ENCODE measurements around the gene CACNA2D2. TPM values are rescaled to one million over a fixed set of nuclear protein-coding genes. Genes with fewer than 3 reads are reported as not detected.

The CACNA2D2 gene
- polyA plus RNA-seq, 2 donors, result 0.28 to 0.31 TPM

DNA sequence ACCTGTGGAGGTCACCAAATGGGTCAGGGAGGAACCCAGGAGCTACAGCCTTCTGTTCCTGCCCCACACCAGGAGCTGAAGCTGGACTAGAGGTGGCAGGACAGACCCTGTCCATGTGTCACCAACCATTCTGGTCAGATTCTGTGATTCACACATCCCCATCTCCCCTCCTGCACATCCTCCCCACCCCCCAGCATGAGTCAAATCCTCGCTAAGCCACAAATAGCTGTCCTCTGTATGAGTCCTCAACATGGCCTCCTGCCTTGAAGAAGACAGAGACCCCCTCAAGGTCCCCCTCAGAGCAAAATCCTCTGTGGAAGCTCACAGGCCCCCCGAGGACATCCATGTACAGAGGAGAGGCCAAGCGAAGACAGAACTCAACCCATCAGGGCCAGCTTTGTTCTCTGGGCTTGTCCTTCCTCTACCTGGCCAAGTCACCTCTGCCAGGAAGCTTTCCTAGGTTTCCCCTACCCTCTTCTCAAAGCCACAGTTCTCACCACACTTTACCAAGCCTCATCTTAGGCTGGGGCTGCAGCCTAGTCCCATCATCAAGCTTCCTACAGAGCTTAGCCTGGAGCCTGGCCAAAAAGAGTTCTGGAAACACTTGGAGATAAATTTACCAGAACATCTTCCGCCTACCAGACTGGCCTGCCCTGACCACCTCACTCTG, 17.1 kb downstream of the CACNA2D2 start:
- no peaks in the 10 kb centered on the region for H3K27me3 ChIP-seq (ENCODE audit: control insufficient read depth in 1 of 2, insufficient read depth in 2 of 2, low read length in 2 of 2)
- 85 to 91% methylated on average over 4 of the region's 4 CpGs for WGBS, 2 donors
- H3K9me3 ChIP-seq (ENCODE audit: control insufficient read depth in 2 of 2, insufficient read depth in 1 of 2, low read depth in 1 of 2, low read length in 1 of 2), result no peaks in the 10 kb centered on the region
- H3K4me3 ChIP-seq (ENCODE audit: low read depth in 1 of 2, low read length in 2 of 2), result no peak overlapping the region
- no peak overlapping the region for H3K27ac ChIP-seq (ENCODE audit: low read depth in 2 of 2, low read length in 1 of 2)
- H3K4me1 ChIP-seq (ENCODE audit: control insufficient read depth in 2 of 2, insufficient read depth in 2 of 2, low read length in 1 of 2), result no peaks in the 10 kb centered on the region
- H3K36me3 ChIP-seq (ENCODE audit: control insufficient read depth in 2 of 2, insufficient read depth in 2 of 2, low read length in 1 of 2), result no peaks in the 10 kb centered on the region

DNA sequence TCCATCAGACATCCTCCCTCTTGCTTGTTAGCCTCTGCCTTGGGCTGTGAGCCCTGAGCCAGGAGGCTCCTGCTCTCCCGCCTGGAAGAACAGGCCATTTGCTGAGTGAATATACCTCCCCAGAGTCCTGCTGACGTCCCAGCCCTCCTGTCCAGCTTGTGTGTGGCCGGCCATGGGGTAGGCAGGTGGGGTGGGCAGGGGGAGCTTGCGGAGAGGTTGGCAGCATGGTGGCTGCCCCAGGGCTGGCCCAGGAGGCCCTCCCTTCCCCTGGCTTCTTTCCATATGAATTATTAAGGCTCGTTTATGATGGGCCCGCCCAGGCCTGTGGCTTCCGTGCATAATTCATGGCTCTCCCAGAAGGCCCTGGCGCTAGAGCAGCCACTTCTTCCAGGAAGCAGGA, 18.7 kb downstream of the CACNA2D2 start:
- no peaks in the 10 kb centered on the region for H3K9me3 ChIP-seq (ENCODE audit: control insufficient read depth in 2 of 2, insufficient read depth in 1 of 2, low read depth in 1 of 2, low read length in 1 of 2)
- H3K27me3 ChIP-seq (ENCODE audit: control insufficient read depth in 1 of 2, insufficient read depth in 2 of 2, low read length in 2 of 2), result no peaks in the 10 kb centered on the region
- H3K36me3 ChIP-seq (ENCODE audit: control insufficient read depth in 2 of 2, insufficient read depth in 2 of 2, low read length in 1 of 2), result no peaks in the 10 kb centered on the region
- H3K4me3 ChIP-seq (ENCODE audit: low read depth in 1 of 2, low read length in 2 of 2), result no peak overlapping the region
- H3K27ac ChIP-seq (ENCODE audit: low read depth in 2 of 2, low read length in 1 of 2), result no peak overlapping the region
- WGBS, 2 donors, result 56 to 60% methylated on average over 8 of the region's 8 CpGs
- no peaks in the 10 kb centered on the region for H3K4me1 ChIP-seq (ENCODE audit: control insufficient read depth in 2 of 2, insufficient read depth in 2 of 2, low read length in 1 of 2)

DNA sequence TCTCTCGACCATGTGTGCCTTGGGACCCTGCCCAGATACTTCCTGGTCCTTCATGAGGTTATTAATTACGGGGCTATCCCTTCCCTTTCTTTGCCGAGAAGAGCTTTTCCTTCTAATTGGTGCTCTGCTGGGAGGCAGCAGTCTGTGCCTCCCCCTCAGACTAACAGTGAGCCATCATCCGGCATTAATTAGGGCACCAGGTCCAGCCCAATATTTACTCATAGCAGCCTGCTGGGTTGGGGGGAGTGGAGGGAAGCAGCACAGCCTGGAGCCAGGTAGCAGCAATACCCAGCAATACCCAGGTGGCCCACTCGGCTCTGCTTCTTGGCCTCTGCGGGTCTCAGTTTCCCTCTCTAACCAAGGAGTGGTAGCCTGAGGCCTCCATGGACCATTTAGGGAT, 20.1 kb downstream of the CACNA2D2 start:
- 72 to 74% methylated on average over 6 of the region's 6 CpGs for WGBS, 2 donors
- no peaks in the 10 kb centered on the region for H3K4me1 ChIP-seq (ENCODE audit: control insufficient read depth in 2 of 2, insufficient read depth in 2 of 2, low read length in 1 of 2)
- H3K4me3 ChIP-seq (ENCODE audit: low read depth in 1 of 2, low read length in 2 of 2), result no peak overlapping the region
- no peak overlapping the region for H3K27ac ChIP-seq (ENCODE audit: low read depth in 2 of 2, low read length in 1 of 2)
- H3K9me3 ChIP-seq (ENCODE audit: control insufficient read depth in 2 of 2, insufficient read depth in 1 of 2, low read depth in 1 of 2, low read length in 1 of 2), result no peaks in the 10 kb centered on the region
- no peaks in the 10 kb centered on the region for H3K27me3 ChIP-seq (ENCODE audit: control insufficient read depth in 1 of 2, insufficient read depth in 2 of 2, low read length in 2 of 2)
- H3K36me3 ChIP-seq (ENCODE audit: control insufficient read depth in 2 of 2, insufficient read depth in 2 of 2, low read length in 1 of 2), result no peaks in the 10 kb centered on the region

GRCh38 chr3:50481992-50482391, 21.4 kb downstream of the CACNA2D2 start:
- Histone ChIP-seq H3K9me3 (ENCODE audit: control insufficient read depth in 2 of 2, insufficient read depth in 1 of 2, low read depth in 1 of 2, low read length in 1 of 2) (no peaks in the 10 kb centered on the region), H3K27ac (ENCODE audit: low read depth in 2 of 2, low read length in 1 of 2) (no peak overlapping the region), H3K4me1 (ENCODE audit: control insufficient read depth in 2 of 2, insufficient read depth in 2 of 2, low read length in 1 of 2) (no peaks in the 10 kb centered on the region), H3K27me3 (ENCODE audit: control insufficient read depth in 1 of 2, insufficient read depth in 2 of 2, low read length in 2 of 2) (no peaks in the 10 kb centered on the region), H3K36me3 (ENCODE audit: control insufficient read depth in 2 of 2, insufficient read depth in 2 of 2, low read length in 1 of 2) (no peaks in the 10 kb centered on the region), H3K4me3 (ENCODE audit: low read depth in 1 of 2, low read length in 2 of 2) (no peak overlapping the region)
- 52 to 65% methylated on average over 4 of the region's 4 CpGs for WGBS, 2 donors

GRCh38 chr3:50480471-50480870, 23.0 kb downstream of the CACNA2D2 start:
- no peak overlapping the region for H3K4me3 ChIP-seq (ENCODE audit: low read depth in 1 of 2, low read length in 2 of 2)
- 44 to 53% methylated on average over 4 of the region's 4 CpGs for WGBS, 2 donors

DNA sequence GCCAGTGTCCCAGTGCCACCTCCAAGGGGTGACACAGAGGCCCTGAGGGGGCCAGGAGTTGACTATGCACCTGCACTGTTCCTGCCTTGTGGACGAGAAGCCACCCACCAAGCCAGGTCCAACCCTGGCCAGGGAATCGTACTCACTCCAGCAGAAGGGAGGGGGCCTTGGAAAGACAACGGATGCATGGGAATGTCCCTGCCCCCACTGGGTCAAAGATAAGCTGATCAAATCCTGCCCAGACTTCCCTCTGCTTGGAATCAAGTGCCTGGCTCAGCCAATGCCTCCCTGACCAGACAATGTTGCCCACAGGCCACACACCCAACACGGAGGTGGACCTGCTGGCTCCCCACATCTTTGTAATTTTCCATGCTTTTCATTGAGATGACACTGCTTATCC, 23.9 kb downstream of the CACNA2D2 start:
- WGBS, 2 donors, result 61 to 66% methylated on average over 4 of the region's 4 CpGs
- Histone ChIP-seq H3K4me3 (ENCODE audit: low read depth in 1 of 2, low read length in 2 of 2) (no peak overlapping the region), H3K27ac (ENCODE audit: low read depth in 2 of 2, low read length in 1 of 2) (no peak overlapping the region), H3K27me3 (ENCODE audit: control insufficient read depth in 1 of 2, insufficient read depth in 2 of 2, low read length in 2 of 2) (no peaks in the 10 kb centered on the region), H3K9me3 (ENCODE audit: control insufficient read depth in 2 of 2, insufficient read depth in 1 of 2, low read depth in 1 of 2, low read length in 1 of 2) (no peaks in the 10 kb centered on the region), H3K36me3 (ENCODE audit: control insufficient read depth in 2 of 2, insufficient read depth in 2 of 2, low read length in 1 of 2) (no peaks in the 10 kb centered on the region), H3K4me1 (ENCODE audit: control insufficient read depth in 2 of 2, insufficient read depth in 2 of 2, low read length in 1 of 2) (no peaks in the 10 kb centered on the region)

More at GRCh38 chr3:50480471-50480870, 23.0 kb downstream of the CACNA2D2 start:
- no peaks in the 10 kb centered on the region for H3K36me3 ChIP-seq (ENCODE audit: control insufficient read depth in 2 of 2, insufficient read depth in 2 of 2, low read length in 1 of 2)
- H3K4me1 ChIP-seq (ENCODE audit: control insufficient read depth in 2 of 2, insufficient read depth in 2 of 2, low read length in 1 of 2), result no peaks in the 10 kb centered on the region
- no peaks in the 10 kb centered on the region for H3K9me3 ChIP-seq (ENCODE audit: control insufficient read depth in 2 of 2, insufficient read depth in 1 of 2, low read depth in 1 of 2, low read length in 1 of 2)
- H3K27me3 ChIP-seq (ENCODE audit: control insufficient read depth in 1 of 2, insufficient read depth in 2 of 2, low read length in 2 of 2), result no peaks in the 10 kb centered on the region
- H3K27ac ChIP-seq (ENCODE audit: low read depth in 2 of 2, low read length in 1 of 2), result no peak overlapping the region

DNA sequence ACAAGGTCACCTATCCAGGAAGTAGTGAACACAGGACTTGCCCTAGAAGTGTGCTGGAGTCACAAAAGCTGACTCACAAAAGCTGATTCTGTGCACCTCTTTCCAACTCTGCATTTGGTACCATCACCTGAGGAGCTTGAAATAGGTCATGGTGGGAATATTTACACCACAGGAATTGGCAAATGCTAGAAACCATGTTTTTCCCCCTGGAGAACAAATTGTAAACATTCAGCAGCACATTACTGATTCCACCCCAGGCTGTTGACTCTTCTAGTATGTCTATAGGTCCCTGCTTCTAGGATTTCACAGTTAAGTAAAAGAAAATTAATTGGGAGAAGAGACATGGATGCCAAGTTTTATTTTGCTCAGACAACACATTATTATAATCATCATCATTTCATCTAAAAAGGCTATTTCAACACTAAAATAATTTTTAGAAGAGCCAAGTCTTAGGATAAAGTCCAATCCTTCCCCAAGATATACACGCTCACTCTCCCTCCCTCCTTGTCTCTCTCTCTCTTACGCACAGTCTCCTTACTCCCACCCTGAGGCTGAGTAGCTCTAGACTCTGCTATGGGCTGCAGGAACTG, 24.7 kb downstream of the CACNA2D2 start:
- Histone ChIP-seq H3K9me3 (ENCODE audit: control insufficient read depth in 2 of 2, insufficient read depth in 1 of 2, low read depth in 1 of 2, low read length in 1 of 2) (no peaks in the 10 kb centered on the region), H3K4me1 (ENCODE audit: control insufficient read depth in 2 of 2, insufficient read depth in 2 of 2, low read length in 1 of 2) (no peaks in the 10 kb centered on the region), H3K27me3 (ENCODE audit: control insufficient read depth in 1 of 2, insufficient read depth in 2 of 2, low read length in 2 of 2) (no peaks in the 10 kb centered on the region), H3K27ac (ENCODE audit: low read depth in 2 of 2, low read length in 1 of 2) (no peak overlapping the region), H3K4me3 (ENCODE audit: low read depth in 1 of 2, low read length in 2 of 2) (no peak overlapping the region), H3K36me3 (ENCODE audit: control insufficient read depth in 2 of 2, insufficient read depth in 2 of 2, low read length in 1 of 2) (no peaks in the 10 kb centered on the region)
- 94 to 97% methylated on average over 2 of the region's 2 CpGs for WGBS, 2 donors

- WGBS, 2 donors, result 83 to 88% methylated on average over 7 of the region's 7 CpGs
- H3K27ac ChIP-seq (ENCODE audit: low read depth in 2 of 2, low read length in 1 of 2), result no peak overlapping the region
- no peak overlapping the region for H3K4me3 ChIP-seq (ENCODE audit: low read depth in 1 of 2, low read length in 2 of 2)
- no peaks in the 10 kb centered on the region for H3K4me1 ChIP-seq (ENCODE audit: control insufficient read depth in 2 of 2, insufficient read depth in 2 of 2, low read length in 1 of 2)
- no peaks in the 10 kb centered on the region for H3K36me3 ChIP-seq (ENCODE audit: control insufficient read depth in 2 of 2, insufficient read depth in 2 of 2, low read length in 1 of 2)
- H3K27me3 ChIP-seq (ENCODE audit: control insufficient read depth in 1 of 2, insufficient read depth in 2 of 2, low read length in 2 of 2), result no peaks in the 10 kb centered on the region
- H3K9me3 ChIP-seq (ENCODE audit: control insufficient read depth in 2 of 2, insufficient read depth in 1 of 2, low read depth in 1 of 2, low read length in 1 of 2), result no peaks in the 10 kb centered on the region
Measured at GRCh38 chr3:50478051-50478450, 25.4 kb downstream of the CACNA2D2 start.

DNA sequence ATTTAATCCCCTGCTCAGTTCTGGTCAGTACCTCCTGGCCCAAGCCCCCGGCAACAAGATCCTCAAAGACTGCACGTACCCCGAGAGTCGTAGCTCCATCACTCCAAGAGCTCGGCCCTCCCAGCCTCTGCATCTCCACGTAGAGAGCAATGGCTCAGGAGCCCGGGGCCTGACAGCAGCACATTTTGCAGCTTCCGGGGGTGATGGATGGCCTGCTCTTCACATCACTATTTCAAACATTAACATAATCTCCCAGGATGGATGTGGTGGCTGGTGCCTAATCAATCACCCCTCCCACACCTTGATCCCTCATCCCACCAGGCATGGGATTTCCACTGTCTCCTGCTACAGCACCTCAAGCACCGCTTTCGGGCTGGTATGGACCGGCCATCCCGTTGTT, 28.1 kb downstream of the CACNA2D2 start:
- Histone ChIP-seq H3K27ac (ENCODE audit: low read depth in 2 of 2, low read length in 1 of 2) (no peak overlapping the region), H3K36me3 (ENCODE audit: control insufficient read depth in 2 of 2, insufficient read depth in 2 of 2, low read length in 1 of 2) (no peaks in the 10 kb centered on the region), H3K4me3 (ENCODE audit: low read depth in 1 of 2, low read length in 2 of 2) (no peak overlapping the region), H3K27me3 (ENCODE audit: control insufficient read depth in 1 of 2, insufficient read depth in 2 of 2, low read length in 2 of 2) (no peaks in the 10 kb centered on the region), H3K4me1 (ENCODE audit: control insufficient read depth in 2 of 2, insufficient read depth in 2 of 2, low read length in 1 of 2) (no peaks in the 10 kb centered on the region), H3K9me3 (ENCODE audit: control insufficient read depth in 2 of 2, insufficient read depth in 1 of 2, low read depth in 1 of 2, low read length in 1 of 2) (no peaks in the 10 kb centered on the region)
- 89% methylated on average over 12 of the region's 12 CpGs for WGBS, 2 donors

- no peaks in the 10 kb centered on the region for H3K4me1 ChIP-seq (ENCODE audit: control insufficient read depth in 2 of 2, insufficient read depth in 2 of 2, low read length in 1 of 2)
- 66 to 69% methylated on average over 6 of the region's 6 CpGs for WGBS, 2 donors
- no peaks in the 10 kb centered on the region for H3K27me3 ChIP-seq (ENCODE audit: control insufficient read depth in 1 of 2, insufficient read depth in 2 of 2, low read length in 2 of 2)
- H3K4me3 ChIP-seq (ENCODE audit: low read depth in 1 of 2, low read length in 2 of 2), result no peak overlapping the region
- H3K9me3 ChIP-seq (ENCODE audit: control insufficient read depth in 2 of 2, insufficient read depth in 1 of 2, low read depth in 1 of 2, low read length in 1 of 2), result no peaks in the 10 kb centered on the region
- no peaks in the 10 kb centered on the region for H3K36me3 ChIP-seq (ENCODE audit: control insufficient read depth in 2 of 2, insufficient read depth in 2 of 2, low read length in 1 of 2)
- H3K27ac ChIP-seq (ENCODE audit: low read depth in 2 of 2, low read length in 1 of 2), result no peak overlapping the region
Measured at GRCh38 chr3:50474717-50475116, 28.7 kb downstream of the CACNA2D2 start.

Measured in esophagus (tissue), 2 donors.